Measurements from ENCODE around the gene GSTM1.
A peak's percentile ranks its signal among the peaks of the same experiment; 100 is the strongest.
"Not testable (repeated sequence)": the region's sequence is repeated elsewhere in the genome, so short reads cannot be mapped to it uniquely, and the experiment has no call there.

The GSTM1 gene

GRCh38 chr1:109704173-109704572 lies 16.6 kb downstream of the GSTM1 start:
- peak; percentile 18 for DNase-seq

GRCh38 chr1:109705411-109705810 lies 17.8 kb downstream of the GSTM1 start:
- peak; percentile 20 for DNase-seq

GRCh38 chr1:109708949-109709348 lies 21.3 kb downstream of the GSTM1 start:
- not testable (repeated sequence) for DNase-seq

- DNase-seq = not testable (repeated sequence)
These were observed 22.2 kb downstream of the GSTM1 start for GRCh38 chr1:109709822-109710221.

GRCh38 chr1:109711593-109712320 lies 24.1 kb downstream of the GSTM1 start, which contains the start of gene GSTM5:
GSTM5 (plus strand) TSS chr1:109712251; CDS start chr1:109712313, 62 bp downstream.
- not testable (repeated sequence) for DNase-seq

- no peak for DNase-seq
These were observed 24.8 kb downstream of the GSTM1 start for GRCh38 chr1:109712321-109712864.

GRCh38 chr1:109713636-109714035 lies 26.0 kb downstream of the GSTM1 start:
- DNase-seq = no peak

- DNase-seq = no peak
These were observed 27.2 kb downstream of the GSTM1 start for GRCh38 chr1:109714661-109715372.

GRCh38 chr1:109716121-109716520 lies 28.5 kb downstream of the GSTM1 start:
- no peak for DNase-seq

GRCh38 chr1:109716570-109717090 lies 29.0 kb downstream of the GSTM1 start:
- DNase-seq = no peak

- DNase-seq = no peak
These were observed 30.1 kb downstream of the GSTM1 start for GRCh38 chr1:109717729-109718128.

- DNase-seq = peak; percentile 81
These were observed 30.9 kb downstream of the GSTM1 start for GRCh38 chr1:109718495-109718894.

GRCh38 chr1:109719337-109719837 lies 31.8 kb downstream of the GSTM1 start:
- DNase-seq = peak; percentile 29

- no peak for DNase-seq
These were observed 33.4 kb downstream of the GSTM1 start for GRCh38 chr1:109721042-109721441.

GRCh38 chr1:109721971-109722370 lies 34.4 kb downstream of the GSTM1 start:
- no peak for DNase-seq

GRCh38 chr1:109722908-109723691 lies 35.5 kb downstream of the GSTM1 start:
- DNase-seq = no peak

GRCh38 chr1:109724933-109725332 lies 37.3 kb downstream of the GSTM1 start:
- no peak for DNase-seq

GRCh38 chr1:109725510-109725909 lies 37.9 kb downstream of the GSTM1 start:
- DNase-seq = no peak

GRCh38 chr1:109726007-109726406 lies 38.4 kb downstream of the GSTM1 start:
- DNase-seq = no peak

GRCh38 chr1:109726728-109727373 lies 39.2 kb downstream of the GSTM1 start:
- DNase-seq = no peak

- no peak for DNase-seq
These were observed 41.3 kb downstream of the GSTM1 start for GRCh38 chr1:109728870-109729269.

GRCh38 chr1:109730666-109731065 lies 43.0 kb downstream of the GSTM1 start:
- no peak for DNase-seq
